Measurements from ENCODE around the gene MAP4. TPM values are rescaled to one million over a fixed set of nuclear protein-coding genes. Genes with fewer than 3 reads are reported as not detected.
"Not testable (repeated sequence)": the region's sequence is repeated elsewhere in the genome, so short reads cannot be mapped to it uniquely, and the experiment has no call there.

The MAP4 gene, protein sequence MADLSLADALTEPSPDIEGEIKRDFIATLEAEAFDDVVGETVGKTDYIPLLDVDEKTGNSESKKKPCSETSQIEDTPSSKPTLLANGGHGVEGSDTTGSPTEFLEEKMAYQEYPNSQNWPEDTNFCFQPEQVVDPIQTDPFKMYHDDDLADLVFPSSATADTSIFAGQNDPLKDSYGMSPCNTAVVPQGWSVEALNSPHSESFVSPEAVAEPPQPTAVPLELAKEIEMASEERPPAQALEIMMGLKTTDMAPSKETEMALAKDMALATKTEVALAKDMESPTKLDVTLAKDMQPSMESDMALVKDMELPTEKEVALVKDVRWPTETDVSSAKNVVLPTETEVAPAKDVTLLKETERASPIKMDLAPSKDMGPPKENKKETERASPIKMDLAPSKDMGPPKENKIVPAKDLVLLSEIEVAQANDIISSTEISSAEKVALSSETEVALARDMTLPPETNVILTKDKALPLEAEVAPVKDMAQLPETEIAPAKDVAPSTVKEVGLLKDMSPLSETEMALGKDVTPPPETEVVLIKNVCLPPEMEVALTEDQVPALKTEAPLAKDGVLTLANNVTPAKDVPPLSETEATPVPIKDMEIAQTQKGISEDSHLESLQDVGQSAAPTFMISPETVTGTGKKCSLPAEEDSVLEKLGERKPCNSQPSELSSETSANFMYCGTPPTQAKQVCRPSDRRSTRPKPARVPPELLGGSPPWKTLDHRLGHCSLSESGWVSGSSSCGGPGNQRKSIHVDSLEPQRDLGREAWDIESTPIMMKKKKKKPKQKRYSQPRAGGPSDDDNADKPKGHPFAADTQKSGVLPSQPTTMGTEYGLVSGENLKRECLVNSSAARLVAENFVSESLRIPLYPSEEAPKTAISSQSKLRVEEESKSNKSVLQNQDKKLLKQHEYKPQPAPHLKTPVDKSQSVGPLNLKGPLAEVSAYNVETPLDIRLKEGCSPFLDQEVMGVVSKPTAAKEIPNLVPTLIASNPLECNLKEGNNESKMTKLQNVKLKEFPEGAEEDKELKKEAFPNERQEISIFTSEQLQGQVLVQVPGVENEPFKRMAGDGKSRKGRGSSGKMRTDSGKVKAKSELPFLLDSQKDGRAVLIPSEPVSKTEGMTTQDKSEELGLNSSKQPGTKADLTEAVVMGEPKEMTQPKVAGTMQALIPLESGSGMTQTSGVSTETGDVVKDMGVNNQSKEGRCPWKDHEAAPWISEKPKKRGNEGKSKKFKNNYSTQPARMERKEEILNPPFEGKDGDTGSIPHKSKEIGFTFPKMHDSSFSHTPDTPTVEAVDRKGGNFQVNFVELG (N-terminal part only)
- 142 TPM for total RNA-seq

DNA sequence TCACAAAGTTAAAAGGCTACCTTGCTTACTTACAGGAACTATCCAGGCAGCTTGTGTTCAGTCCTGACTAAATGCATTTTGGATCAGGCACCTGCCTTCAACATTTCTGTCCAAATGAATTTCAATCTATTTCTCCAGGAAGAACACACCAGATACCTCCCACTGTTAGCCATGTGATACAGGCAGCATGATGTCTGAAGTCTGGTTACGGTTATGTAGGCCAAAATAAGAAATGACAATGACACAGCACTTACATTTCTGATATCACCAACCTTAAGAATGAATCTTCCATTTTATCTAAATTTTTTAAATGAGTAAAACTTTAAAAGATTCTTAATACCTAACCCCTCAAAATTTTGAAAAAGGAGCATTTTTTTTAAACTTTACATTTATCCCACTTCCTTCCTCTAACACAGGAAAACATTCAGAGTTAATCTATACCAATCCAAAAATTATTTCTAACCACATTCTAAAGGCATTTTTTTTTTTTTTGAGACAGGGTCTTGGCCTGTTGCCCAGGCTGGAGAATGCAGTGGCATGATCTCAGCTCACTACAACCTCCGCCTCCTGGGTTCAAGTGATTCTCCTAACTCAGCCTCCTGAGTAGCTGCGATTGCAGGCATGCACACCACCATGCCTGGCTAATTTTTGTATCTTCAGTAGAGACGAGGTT is at the start of gene MAP4:
Gene MAP4 (minus strand): TSS at position 116 of the 673 bp plus-strand sequence. CDS start 17,556 bp downstream, outside the sequence.
- H3K36me3 ChIP-seq, result no peaks in the 10 kb centered on the region
- no peak for DNase-seq (ENCODE audit: extremely low spot score in 2 of 2)
- H3K4me1 ChIP-seq, result peaks cover 67% of the 10 kb centered on the region
- intact Hi-C loops (cut with DNase I), result no loop called here
- H3K9me3 ChIP-seq, result no peaks in the 10 kb centered on the region
- H3K27ac ChIP-seq, result peak within 1 kb of the TSS; percentile 4
- TF ChIP-seq POLR2AphosphoS5 (IDR thresholded peaks at IDR 0.05; ENCODE audit: insufficient read depth in 1 of 2, low read depth in 1 of 2), result no peak
- no peak for TF ChIP-seq POLR2A (IDR thresholded peaks at IDR 0.05)
- TF ChIP-seq, protein P1, sequence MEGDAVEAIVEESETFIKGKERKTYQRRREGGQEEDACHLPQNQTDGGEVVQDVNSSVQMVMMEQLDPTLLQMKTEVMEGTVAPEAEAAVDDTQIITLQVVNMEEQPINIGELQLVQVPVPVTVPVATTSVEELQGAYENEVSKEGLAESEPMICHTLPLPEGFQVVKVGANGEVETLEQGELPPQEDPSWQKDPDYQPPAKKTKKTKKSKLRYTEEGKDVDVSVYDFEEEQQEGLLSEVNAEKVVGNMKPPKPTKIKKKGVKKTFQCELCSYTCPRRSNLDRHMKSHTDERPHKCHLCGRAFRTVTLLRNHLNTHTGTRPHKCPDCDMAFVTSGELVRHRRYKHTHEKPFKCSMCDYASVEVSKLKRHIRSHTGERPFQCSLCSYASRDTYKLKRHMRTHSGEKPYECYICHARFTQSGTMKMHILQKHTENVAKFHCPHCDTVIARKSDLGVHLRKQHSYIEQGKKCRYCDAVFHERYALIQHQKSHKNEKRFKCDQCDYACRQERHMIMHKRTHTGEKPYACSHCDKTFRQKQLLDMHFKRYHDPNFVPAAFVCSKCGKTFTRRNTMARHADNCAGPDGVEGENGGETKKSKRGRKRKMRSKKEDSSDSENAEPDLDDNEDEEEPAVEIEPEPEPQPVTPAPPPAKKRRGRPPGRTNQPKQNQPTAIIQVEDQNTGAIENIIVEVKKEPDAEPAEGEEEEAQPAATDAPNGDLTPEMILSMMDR (IDR thresholded peaks at IDR 0.05), result no peak
- no peaks in the 10 kb centered on the region for H3K27me3 ChIP-seq
- H3K4me3 ChIP-seq, result no peak within 1 kb of the TSS

DNA sequence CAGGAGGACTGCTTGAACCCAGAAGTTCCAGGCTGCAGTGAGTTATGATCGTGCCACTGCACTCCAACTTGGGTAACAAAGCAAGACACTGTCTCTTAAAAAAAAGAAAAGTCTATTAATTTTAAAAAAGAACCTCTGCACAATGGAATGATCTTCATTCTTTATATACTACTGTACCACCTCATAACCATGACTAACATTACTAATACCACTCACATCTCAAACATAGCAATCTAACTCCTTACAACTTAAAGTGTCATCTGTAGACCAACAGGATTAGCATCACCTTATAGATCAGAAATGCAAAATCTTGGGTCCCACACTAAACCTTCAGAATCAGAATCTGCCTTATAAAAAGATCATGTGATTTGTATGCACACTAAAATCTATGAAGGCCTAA is 48.8 kb upstream of the MAP4 start:
- Histone ChIP-seq H3K4me3 (no peak overlapping the region), H3K36me3 (no peaks in the 10 kb centered on the region), H3K4me1 (peaks cover 44% of the 10 kb centered on the region), H3K27ac (no peak overlapping the region), H3K27me3 (no peaks in the 10 kb centered on the region), H3K9me3 (no peaks in the 10 kb centered on the region)
- intact Hi-C loops (cut with DNase I), result no loop called here
- no peak for DNase-seq (ENCODE audit: extremely low spot score in 2 of 2)
- TF ChIP-seq POLR2A (IDR thresholded peaks at IDR 0.05) (no peak), POLR2AphosphoS5 (IDR thresholded peaks at IDR 0.05; ENCODE audit: insufficient read depth in 1 of 2, low read depth in 1 of 2) (no peak)
- TF ChIP-seq, protein P1 (IDR thresholded peaks at IDR 0.05), result no peak

DNA sequence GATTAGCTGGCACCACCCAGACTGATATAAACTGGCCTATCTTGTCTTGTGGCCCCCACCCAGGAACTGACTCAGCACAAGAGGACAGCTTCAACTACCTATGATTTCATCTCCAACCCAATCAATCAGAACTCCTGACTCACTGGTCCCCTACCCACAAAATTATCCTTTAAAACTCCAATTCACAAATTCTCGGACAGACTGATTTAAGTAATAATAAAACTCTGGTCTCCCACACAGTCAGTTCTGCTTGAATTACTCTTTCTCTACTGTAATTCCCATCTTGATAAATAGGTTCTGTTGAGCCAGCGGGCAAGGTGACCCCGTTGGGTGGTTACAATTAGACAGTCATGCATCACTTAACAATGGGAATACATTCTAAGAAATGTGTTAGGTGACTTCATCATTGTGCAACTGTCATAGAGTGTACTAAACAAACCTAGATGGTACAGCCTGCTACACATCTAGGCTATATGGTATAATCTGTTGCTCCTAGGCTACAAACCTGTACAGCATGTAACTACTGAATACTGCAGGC is 48.1 kb upstream of the MAP4 start:
- H3K27ac ChIP-seq, result no peak overlapping the region
- H3K4me1 ChIP-seq, result peaks cover 43% of the 10 kb centered on the region
- H3K36me3 ChIP-seq, result no peaks in the 10 kb centered on the region
- no peak for DNase-seq (ENCODE audit: extremely low spot score in 2 of 2)
- TF ChIP-seq POLR2A (IDR thresholded peaks at IDR 0.05) (no peak), POLR2AphosphoS5 (IDR thresholded peaks at IDR 0.05; ENCODE audit: insufficient read depth in 1 of 2, low read depth in 1 of 2) (no peak)
- H3K4me3 ChIP-seq, result no peak overlapping the region
- intact Hi-C loops (cut with DNase I), result no loop called here
- no peaks in the 10 kb centered on the region for H3K27me3 ChIP-seq
- H3K9me3 ChIP-seq, result no peaks in the 10 kb centered on the region

DNA sequence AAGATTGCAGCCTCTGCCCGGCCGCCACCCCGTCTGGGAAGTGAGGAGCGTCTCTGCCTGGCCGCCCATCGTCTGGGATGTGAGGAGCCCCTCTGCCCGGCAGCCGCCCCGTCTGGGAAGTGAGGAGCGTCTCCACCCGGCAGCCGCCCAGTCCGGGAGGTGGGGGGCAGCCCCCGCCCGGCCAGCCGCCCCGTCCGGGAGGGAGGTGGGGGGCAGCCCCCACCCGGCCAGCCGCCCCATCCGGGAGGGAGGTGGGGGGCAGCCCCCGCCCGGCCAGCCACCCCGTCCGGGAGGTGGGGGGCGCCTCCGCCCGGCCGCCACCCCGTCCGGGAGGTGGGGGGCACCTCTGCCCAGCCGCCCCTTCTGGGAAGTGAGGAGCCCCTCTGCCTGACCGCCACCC is 45.4 kb upstream of the MAP4 start:
- H3K9me3 ChIP-seq; DNase-seq (ENCODE audit: extremely low spot score in 2 of 2); H3K27ac ChIP-seq; H3K4me3 ChIP-seq; H3K36me3 ChIP-seq; H3K27me3 ChIP-seq; intact Hi-C loops (cut with DNase I): not testable (repeated sequence)
- peaks cover 51% of the 10 kb centered on the region for H3K4me1 ChIP-seq

DNA sequence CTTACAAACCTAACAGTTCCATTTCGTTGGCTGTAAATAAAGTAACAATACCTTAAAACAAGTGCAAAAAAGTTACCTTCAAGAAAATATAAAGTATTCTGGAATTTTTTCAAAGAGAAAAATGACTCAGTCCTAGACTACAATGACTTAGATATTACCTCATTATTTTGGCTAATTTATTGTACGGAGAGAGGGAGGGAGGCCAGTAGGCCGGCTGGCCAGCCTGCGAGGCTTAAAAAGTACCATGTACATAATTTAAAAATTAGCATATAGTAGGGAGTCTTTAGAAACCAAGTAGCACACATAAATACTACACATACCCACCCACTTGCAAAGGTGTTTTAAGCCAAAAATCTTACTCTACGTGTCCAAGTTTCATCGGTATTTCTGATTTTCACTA is 41.9 kb upstream of the MAP4 start:
- DNase-seq (ENCODE audit: extremely low spot score in 2 of 2), result no peak
- Histone ChIP-seq H3K9me3 (no peaks in the 10 kb centered on the region), H3K4me1 (peaks cover 27% of the 10 kb centered on the region), H3K4me3 (no peak overlapping the region), H3K27ac (no peak overlapping the region), H3K27me3 (no peaks in the 10 kb centered on the region), H3K36me3 (no peaks in the 10 kb centered on the region)
- no peak for TF ChIP-seq POLR2AphosphoS5 (IDR thresholded peaks at IDR 0.05; ENCODE audit: insufficient read depth in 1 of 2, low read depth in 1 of 2)
- no peak for TF ChIP-seq POLR2A (IDR thresholded peaks at IDR 0.05)
- TF ChIP-seq, protein P1 (IDR thresholded peaks at IDR 0.05), result no peak
- intact Hi-C loops (cut with DNase I), result no loop called here
